Inflammatory macrophage treated with lipopolysaccharide for 1 hour (primary cell): ENCODE results near the gene LMF1.
"Not testable (repeated sequence)": the region's sequence is repeated elsewhere in the genome, so short reads cannot be mapped to it uniquely, and the experiment has no call there.

Experiments used
- DNase-seq, 2 donors: peaks; one replicate each; pipeline ENCODE4 v3.0.0-alpha.2; 2020 to 2022

The LMF1 gene

GRCh38 chr16:842711-843560 is 127.8 kb downstream of the LMF1 start:
- DNase-seq: no peak

GRCh38 chr16:842061-842476 is 128.7 kb downstream of the LMF1 start:
- DNase-seq: no peak

- DNase-seq: no peak
Observed at GRCh38 chr16:841455-842060, 129.2 kb downstream of the LMF1 start.

DNA sequence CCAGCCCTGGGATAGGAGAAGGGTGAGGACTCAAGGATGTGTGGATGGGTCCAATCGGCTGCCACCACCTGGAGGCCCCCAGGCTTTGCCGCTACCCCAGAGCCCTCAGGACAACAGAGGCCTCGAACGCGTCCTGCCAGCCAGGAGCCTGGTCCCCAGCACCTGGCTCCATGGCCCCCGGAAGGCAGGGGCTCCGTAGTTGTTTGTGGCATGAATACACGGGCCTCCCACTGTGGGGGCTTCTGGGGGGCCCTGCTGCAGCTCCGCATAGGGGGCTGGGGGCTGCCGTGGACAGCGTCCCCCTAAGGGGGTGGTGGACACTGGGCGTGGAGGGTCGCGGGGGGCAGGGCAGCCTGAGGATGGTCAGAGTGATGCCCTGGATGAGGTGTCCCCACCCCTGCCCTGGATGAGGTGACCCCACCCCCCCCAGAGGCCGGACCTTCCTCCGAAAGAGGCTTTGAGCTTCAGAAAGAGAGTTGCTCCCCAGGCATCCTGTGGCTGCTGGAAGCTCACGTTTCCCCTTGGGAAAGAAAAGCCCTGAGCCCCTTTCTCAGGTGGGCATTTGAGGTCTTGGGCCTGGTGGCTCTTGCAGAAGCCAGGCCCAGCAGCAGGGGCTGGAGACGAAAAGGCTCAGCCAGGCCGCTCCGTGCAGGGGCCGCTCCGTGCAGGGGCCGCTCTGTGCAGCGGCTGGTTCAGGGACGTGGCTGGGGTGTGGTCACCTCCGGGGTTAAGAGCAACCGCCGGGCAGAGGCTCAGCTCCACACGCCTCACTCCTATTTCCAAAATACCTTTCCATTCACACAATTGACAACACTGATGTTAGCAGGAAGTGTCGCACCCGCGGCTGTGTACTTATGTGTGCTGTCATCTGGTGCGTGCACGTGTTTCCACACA is 130.0 kb downstream of the LMF1 start:
- no peak for DNase-seq

DNA sequence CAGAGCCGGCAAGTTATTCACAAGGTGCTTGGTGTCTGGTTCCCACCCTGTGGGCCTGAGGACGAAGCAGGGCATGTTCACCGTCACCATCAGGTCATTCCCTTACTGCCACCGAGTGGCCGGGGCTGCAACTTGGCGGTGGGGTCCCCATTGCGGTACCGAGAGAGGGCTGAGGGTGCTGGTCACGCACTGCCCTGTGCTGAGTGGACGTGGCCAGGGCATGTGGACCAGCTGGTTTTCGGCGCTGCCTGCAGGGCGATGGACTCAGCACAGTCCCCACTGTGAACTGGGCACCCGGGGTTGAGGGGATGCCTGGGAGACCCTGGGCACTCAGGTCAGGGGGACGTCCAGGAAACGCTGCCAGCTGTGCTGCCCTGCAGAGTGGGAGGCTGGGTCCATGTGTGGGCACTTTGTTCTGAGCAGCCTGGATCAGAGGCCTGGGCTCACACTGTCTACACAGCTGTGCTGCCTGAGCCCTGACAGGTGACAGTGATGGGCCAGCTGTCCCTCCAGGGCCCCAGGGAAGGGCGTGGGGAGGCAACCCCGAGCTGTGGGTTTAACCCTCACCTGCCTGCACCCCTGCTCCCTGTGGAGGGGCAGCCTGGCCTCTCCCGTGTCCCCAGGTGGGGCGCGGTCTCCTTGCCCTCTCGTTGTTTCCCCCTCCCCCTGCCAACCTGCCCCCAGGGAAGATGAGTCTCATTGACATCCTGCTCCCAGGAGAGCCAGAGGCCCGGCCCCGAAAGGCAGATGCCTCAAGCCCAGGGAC is 131.0 kb downstream of the LMF1 start:
- DNase-seq: no peak

DNA sequence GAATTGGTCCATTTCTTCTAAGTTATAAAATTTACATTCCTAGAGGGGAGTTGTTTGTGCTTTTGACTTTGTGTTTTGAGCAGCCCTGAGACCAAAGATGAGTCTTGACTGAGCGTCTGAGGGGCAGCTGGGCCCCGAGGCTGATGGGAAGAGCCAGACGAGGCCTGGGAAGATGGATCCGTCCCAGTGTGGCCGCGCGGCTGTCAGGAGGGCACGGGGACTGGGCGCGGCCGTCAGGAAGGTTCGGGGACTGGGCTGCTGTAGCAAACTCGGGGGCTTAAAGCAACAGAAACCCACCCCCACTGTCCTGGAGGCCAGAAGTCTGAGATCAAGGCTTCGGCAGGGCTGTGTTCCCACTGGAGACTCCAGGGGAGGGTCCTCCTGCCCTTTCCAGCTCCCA is 132.0 kb downstream of the LMF1 start:
- DNase-seq: no peak

GRCh38 chr16:836822-837221 is 134.0 kb downstream of the LMF1 start:
- not testable (repeated sequence) for DNase-seq

DNA sequence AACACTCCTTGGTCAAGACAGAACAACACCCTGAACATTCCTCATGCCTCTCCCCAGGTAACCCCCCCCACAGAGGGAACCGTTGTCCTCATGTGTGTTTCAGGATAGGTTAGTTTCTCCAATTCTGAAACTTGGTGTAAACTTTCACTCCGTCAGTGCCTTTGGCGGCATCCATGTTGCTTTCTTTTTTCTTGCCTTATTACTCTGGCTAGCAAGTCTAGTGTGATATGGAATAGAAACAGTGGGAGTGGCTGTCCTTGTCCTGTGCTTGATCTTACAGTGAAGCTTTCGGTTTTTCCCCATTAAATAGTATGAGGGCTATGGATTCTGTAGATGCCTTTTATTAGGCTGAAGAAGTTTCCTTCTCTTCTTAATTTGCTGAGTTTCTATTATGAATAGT is 134.6 kb downstream of the LMF1 start:
- DNase-seq: no peak

DNA sequence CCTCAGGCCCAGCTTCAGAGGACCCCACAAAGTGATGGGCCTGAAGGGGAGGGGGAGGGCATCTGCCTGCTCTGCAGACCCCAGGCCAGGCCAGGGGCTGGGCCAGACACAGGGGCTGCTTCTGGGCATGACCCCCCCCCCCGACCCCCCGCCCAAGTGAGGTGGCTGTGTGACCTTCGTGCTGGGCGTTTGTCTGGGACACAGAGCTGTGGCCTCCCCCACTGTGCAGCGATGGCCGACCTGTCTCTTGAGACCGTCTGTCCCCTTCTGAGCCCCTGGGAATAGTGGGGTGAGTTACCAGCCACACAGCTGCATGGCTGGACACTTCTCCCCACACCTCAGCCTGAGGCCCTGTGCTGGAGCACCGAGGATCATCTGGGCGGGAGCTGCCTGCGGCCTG is 135.4 kb downstream of the LMF1 start:
- no peak for DNase-seq

- no peak for DNase-seq
Observed at GRCh38 chr16:833411-833810, 137.4 kb downstream of the LMF1 start.

DNA sequence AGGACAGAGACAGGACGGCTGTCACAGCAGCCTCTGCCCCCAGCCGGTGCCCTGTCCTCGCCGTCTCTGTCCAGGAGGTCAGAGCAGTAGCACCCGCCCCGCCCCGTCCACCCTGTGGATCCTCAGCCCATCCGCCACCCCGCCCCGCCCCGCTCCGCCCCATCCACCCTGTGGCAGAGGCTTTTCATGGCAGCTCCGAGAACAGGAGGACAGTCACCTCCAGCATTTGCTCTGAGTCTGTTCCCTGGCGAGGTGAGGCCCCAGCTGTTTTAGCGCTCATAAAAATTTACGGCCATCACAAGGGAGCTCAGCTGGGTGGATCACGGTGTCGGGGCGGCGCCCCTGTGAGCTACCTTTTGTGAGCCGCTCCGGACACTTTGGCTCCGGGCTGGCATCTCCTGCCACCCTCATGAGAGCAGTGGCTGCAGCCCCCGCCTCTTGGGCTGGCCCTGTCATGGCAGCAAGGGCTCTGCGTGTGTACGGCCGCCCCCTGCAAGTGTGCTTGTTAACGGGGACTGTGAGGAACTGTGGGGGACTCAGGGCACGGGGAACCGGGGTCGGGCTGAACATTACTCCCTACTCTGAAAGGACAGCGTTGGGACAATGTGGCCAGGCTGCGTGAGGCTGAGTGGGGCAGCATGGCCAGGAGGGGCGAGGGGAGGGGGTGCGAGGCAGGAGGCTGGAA is 138.0 kb downstream of the LMF1 start:
- DNase-seq: no peak

GRCh38 chr16:831571-832413 is 139.0 kb downstream of the LMF1 start:
- no peak for DNase-seq

- no peak for DNase-seq
Observed at GRCh38 chr16:830871-831570, 139.8 kb downstream of the LMF1 start.

DNA sequence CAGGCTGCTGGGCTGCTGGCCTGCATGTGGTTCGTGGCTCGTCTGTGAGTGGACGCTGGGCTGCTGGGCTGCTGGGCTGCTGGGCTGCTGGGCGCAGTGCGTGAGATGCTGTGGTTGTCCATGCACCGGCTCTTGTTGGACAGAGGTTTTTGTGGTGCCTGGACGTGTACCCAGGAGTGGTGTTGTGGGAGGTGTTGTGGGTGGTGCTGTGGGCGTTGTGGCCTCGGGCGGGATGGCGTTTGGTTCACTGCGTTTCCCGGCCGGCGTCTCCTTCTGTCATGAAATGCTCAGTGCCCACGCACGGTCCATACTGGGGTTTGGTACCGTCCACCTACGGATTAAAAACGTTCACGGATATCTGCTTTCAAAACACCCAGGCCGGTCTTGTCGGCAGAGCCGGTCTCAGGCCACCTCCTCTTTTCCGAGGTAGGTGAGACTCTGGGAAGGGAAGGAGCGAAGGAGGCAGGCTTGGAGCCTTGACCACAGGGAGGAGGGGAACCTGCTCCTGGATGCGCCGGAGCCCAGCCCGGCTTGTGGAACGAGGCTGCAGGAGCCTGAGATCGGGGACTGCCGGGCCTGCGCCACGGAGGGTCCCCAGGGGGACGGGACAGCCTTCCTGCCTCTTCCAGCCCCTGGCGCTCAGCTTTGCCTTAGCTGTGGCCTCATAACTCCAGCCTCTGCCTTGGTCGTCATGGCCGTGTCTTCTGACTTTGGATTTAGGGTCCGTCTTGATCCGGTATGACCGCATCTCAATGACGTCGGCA is 140.5 kb downstream of the LMF1 start:
- DNase-seq: no peak

- DNase-seq: no peak
Observed at GRCh38 chr16:828891-829290, 141.9 kb downstream of the LMF1 start.

DNA sequence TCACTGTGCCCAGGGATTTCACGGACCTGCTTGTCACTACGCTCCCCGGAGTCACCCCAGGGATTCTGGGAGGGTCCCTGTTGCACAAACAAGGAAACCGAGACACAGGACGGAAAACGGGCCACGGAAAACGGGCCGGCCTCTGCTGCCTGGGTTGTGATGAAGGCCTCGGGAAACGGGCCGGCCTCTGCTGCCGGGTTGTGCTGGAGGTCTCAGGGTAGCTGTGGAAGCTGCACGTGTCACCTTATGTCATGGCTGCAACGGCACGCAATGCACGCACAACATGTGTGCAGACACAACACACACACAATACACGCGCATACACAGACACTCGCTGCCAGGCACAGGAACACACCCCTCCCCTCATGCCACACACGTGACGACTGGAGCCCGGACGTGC is 143.3 kb downstream of the LMF1 start:
- no peak for DNase-seq

GRCh38 chr16:825341-826061 is 145.3 kb downstream of the LMF1 start:
- DNase-seq: no peak

DNA sequence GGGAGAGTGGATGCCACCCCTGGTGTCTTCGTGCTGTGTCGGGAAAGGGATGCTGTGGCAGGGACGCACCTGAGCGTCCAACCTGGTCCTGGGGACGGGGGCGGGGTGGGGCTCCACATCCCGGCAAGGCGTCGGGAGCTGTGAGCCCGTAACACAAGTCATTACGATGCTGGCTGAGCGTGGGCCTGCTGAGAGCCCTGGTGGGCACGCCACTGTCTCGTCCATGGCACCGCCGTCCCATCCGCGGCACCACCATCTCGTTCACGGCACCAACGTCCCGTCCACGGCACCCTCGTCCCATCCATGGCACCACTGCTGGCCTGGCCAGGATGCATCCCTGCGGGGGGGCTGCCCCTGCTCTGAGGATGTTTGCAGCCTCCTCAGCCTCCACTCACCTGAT is 146.2 kb downstream of the LMF1 start:
- DNase-seq: no peak

- DNase-seq: no peak
Observed at GRCh38 chr16:824194-824593, 146.6 kb downstream of the LMF1 start.
